Muscle of arm (tissue), 12 donors: ENCODE results near the gene CTBP2. TPM values are rescaled to one million over a fixed set of nuclear protein-coding genes. Genes with fewer than 3 reads are reported as not detected.

Experiments
- DNase-seq: peaks from one replicate; pipeline ENCODE4 v3.0.0-alpha.2; 2013
- polyA plus RNA-seq, 12 donors: library from polyadenylated mRNA; unstranded; fragments of 120-200 nt; gene quantifications; one replicate each; pipeline ENCODE4 v1.2.1, GENCODE V29; 2013; ENCODE audit not compliant: insufficient read length in 12 of 12

The CTBP2 gene
- polyA plus RNA-seq, 12 donors, result 32.7 to 52.8 (median 37.6) TPM; not detected in 1

- DNase-seq, result no peak
Measured at GRCh38 chr10:125145636-125146035, 14.7 kb downstream of the CTBP2 start.

- DNase-seq, result no peak
Measured at GRCh38 chr10:125144693-125145623, 15.4 kb downstream of the CTBP2 start.

GRCh38 chr10:125144206-125144605 lies 16.2 kb downstream of the CTBP2 start:
- no peak for DNase-seq

- DNase-seq, result no peak
Measured at GRCh38 chr10:125142946-125143345, 17.4 kb downstream of the CTBP2 start.

GRCh38 chr10:125141860-125142484 lies 18.4 kb downstream of the CTBP2 start:
- DNase-seq, result no peak

- DNase-seq, result no peak
Measured at GRCh38 chr10:125141150-125141859, 19.1 kb downstream of the CTBP2 start.

- DNase-seq, result no peak
Measured at GRCh38 chr10:125140151-125140550, 20.2 kb downstream of the CTBP2 start.

- DNase-seq, result no peak
Measured at GRCh38 chr10:125137601-125138438, 22.5 kb downstream of the CTBP2 start.

GRCh38 chr10:125136087-125136486 lies 24.3 kb downstream of the CTBP2 start:
- no peak for DNase-seq

- no peak for DNase-seq
Measured at GRCh38 chr10:125135771-125136035, 24.7 kb downstream of the CTBP2 start.

GRCh38 chr10:125134916-125135770 lies 25.2 kb downstream of the CTBP2 start:
- DNase-seq, result no peak

GRCh38 chr10:125134483-125134848 lies 25.9 kb downstream of the CTBP2 start:
- no peak for DNase-seq

- no peak for DNase-seq
Measured at GRCh38 chr10:125133696-125134482, 26.5 kb downstream of the CTBP2 start.

GRCh38 chr10:125132344-125132743 lies 28.0 kb downstream of the CTBP2 start:
- no peak for DNase-seq

GRCh38 chr10:125130916-125131315 lies 29.4 kb downstream of the CTBP2 start:
- DNase-seq, result no peak

- no peak for DNase-seq
Measured at GRCh38 chr10:125130260-125130659, 30.1 kb downstream of the CTBP2 start.

GRCh38 chr10:125129076-125129458 lies 31.3 kb downstream of the CTBP2 start:
- DNase-seq, result no peak

- DNase-seq, result no peak
Measured at GRCh38 chr10:125128397-125129075, 31.8 kb downstream of the CTBP2 start.

- DNase-seq, result no peak
Measured at GRCh38 chr10:125127986-125128385, 32.4 kb downstream of the CTBP2 start.

- DNase-seq, result no peak
Measured at GRCh38 chr10:125127110-125127509, 33.3 kb downstream of the CTBP2 start.
